Kasumi-1 (cell line): Measurements from ENCODE around the gene KIRREL3.

ENCODE experiments used
- DNase-seq, 2 experiments: peaks; one replicate each; lab custom pipeline; 2025; lab: John Stamatoyannopoulos, UW

The KIRREL3 gene

DNA sequence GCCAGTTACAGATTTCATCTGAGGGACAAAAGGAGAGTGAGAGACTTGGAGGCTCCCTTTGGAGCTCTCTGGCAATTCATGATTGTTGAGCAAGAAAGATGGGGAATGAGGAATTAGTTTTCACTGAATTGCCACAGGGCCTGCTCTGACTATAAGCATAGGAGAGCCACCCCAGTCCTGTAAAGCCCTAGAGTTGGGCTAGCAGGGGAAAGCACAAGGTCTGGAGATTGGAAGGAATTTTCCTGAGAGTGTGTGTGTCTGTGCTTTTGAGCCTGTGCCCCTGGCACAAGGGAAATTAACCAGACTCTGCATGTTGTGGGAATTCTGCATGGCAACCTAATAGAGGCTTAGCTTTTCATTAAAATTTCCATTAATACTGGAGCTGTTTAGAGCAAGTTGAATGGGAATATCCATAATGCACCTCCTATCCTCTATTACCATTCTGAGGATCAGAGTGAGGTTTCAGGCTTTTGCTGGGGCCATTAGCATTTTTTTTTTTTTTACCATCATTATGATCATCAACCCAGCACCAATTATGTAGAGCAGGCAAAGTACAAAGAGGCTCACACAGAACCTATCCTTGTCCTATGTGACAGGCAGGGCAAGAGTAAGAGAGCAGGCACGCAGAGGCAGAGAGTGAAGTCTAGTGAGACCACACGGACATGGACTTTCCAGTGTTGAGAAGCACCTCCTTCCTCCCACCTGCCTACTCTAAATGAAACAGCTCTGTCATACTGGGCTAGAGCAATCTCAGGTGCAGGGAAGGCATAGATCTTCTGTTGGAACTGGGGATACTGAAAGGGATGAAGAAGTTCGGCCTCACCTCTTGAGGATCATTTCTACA is 336.6 kb downstream of the KIRREL3 start:
- DNase-seq, result no peak

DNA sequence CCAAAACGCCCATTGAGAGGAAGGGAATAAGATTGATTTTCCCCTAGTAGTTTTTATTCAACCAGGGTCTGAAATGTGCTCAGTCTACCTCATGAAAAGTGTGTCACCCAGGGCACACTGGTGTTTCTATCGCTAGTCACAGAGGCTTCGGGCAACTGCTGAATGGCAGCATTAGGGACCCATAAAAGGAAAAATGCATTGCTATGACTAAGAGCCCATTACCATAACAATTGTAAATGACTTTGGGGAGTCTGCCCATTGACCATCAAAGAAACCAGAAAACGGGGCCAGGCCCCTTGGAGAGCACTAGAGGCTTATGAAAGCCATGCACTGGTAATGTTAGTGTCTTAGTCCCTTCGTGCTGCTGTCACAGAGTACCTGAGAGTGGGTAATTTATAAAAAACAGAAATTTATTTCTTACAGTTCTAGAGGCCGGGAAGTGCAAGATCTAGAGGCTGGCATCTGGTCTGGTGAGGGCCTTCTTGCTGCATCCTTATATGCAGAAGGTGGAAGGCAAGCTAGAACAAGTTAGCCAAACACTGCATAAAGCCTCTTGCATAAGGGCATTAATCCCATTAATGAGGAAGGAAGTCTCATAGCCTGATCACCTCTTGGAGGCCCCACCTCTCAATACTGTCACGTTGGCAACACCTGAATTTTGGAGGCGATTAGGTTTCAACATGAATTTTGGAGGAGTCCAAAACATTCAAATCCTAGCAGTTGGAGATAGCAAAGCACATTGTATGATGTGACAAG is 338.4 kb downstream of the KIRREL3 start:
- no peak for DNase-seq

DNA sequence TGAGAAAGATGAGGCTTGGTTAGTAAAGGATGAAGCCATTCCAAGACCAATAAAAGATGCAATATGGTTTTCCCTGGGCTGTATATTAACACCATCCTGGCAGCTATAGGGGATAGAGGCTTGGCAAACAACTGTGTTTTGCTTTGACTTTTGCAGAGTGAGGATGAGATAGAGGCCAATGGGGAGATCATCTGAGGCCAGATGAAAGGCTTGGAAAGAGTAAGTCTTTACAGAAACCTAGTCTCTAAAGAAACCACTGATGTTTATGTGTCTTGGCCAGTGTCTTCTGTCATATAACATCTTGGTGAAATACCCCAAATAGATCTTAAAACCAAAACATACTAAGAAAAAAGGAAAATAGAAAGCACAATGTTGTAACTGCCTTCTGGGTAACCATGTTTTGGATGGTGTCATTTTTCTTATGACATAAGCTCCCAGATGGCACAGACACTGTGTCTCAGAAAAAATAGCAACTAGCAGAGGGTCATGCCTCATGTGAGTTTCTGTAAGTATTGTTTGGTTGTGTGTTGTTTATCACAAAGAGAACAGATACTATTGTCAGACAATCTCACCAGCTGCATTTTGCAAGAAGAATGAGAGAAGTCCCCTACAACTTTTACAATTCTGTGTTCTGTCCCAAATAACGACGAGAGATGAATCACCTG is 339.7 kb downstream of the KIRREL3 start:
- DNase-seq, result no peak

DNA sequence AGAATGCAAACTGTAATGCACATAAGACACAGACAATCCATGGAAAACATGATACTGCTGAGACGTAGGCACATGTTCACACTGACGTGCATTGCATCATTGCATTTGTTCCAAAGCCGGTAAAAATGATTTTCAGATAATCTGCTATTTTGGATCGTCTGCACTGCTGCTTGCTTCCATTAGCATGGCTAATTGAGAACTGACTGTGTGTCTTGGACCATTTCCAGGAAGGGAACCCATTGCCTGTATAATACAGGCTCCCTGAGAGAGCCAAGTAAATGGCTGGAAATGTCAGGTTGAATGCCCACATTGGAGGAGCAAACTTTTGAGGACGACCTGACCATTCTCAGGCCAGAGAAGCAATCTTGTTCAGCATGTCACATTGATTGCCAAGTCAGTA is 340.2 kb downstream of the KIRREL3 start:
- no peak for DNase-seq

DNA sequence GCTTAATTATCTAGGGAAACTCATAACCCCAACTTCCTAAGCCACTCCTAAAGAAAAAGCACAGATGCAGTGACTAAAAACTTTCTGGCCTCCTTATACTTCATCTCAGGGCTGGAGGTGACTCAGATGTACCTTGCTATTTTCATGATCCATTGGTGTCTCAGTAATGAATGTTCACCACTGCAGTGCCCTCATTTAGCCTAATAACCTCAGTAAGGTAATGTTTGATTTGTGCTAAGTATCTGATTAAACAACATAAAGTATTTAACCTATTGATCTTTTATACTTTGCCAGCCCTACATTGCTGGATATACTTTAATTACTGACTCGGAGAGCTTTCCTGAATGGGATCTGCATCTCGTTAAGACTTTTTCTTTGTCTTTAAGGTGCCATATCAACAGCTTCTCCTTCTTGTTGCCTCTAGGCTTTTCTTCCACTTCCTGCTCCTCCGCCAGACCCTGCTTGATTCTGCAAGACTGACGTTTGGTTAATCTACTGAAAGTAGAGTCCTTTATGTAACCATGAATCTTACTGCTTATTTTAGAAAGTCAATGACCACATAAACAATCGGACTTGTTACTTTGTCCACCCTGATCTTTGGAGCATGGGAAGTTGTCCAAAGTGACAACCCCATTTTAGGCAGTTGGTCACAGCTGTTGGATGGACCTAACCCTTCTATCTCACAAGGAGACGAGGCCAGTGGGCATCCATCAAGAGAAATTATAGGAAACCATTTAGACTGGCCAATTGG is 342.1 kb downstream of the KIRREL3 start:
- no peak for DNase-seq

DNA sequence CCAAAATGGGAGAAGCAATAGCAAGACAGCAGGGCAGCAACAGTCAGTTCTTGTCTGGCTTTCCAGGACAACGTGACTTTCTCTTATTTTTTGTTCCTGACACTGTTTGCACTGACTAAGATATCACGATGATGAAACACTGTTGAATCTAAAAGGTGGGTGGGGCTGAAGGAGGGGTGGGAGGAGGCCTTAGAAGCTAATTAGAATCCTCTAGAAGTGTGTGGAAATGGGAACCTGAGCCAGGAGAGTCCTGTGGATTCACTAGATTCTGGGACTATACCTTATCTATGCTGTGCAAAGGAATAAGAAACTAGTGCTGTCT is 344.8 kb downstream of the KIRREL3 start:
- DNase-seq, result no peak

DNA sequence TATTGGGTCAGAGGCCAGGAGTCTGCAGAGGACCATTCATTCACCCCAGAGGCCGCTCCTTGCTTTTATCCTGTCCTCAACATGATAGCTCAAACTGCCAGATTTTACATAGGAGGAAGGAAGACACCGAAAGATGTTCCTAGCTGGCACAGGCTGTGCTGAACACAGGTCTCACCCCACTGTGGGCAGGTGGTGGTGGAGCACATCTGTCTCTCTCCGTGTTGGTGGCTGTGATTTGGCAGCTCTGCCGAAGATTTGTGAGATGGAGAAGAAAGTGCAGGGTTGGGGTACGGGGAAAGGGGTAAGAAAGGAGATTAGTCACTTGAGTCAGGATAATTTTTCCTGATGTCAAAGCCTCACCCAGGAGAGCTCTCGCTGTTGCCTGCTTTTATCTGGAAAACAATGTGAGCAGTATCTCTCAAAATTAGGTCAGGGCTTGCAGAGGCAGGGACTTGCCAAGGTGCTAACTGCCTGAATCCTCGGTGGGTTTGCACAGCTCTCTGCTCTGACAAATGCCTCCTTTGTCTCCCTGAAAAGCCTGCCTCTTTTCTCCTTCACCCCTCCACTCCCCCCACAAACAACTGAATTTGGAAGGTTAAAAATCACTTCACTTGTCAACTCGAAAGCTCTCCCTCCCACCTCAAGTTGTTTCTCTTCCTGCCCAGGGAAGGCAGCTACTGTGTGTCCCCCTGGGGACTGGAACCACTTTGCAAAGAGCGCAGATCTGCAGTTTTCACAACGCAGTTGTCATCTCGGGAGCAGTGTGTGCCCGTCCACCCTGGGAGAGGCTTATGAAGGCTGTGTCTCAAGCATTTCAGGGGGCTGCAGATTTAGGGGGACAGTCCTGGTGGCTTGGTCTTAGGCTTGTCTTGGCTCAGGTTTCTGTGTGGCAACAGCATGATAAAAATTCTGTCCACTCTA is 345.4 kb downstream of the KIRREL3 start:
- no peak for DNase-seq

DNA sequence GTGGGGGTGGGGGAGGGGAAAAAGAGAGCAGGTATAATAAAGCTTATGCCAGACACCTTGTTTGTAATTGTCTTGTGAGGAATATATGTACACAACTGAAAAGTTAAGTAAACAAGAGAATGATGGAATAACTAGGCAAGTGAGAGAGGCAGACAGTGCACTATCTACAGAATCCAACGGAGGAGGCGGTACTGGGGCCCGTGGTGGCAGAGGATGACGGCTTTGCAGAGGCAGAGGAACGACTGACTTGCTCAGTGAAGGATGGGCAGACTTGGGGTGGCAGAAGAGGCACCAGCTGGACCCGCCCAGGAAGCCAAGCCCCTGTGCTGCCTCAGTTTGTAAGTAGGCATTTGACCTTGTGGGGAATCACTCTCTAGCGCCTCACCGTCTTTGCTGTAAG is 347.5 kb downstream of the KIRREL3 start:
- no peak for DNase-seq

DNA sequence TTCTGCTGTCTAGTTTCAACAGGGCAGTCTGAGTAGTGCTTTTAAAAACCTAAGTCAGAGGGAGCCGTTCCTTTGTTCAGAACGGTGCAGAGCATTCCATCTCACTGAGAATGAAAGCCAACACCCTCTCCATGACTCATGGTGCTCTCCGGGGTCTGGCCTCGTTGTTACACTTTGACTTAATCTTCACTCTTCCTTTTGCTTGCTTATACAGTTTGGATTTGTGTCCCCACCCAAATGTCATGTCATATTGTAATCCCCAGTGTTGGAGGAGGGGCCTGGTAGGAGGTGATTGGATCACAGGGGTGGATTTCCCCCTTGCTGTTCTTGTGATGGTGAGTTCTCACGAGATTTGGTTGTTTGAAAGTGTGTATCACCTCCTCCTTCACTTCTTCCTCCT is 352.8 kb downstream of the KIRREL3 start:
- no peak for DNase-seq

DNA sequence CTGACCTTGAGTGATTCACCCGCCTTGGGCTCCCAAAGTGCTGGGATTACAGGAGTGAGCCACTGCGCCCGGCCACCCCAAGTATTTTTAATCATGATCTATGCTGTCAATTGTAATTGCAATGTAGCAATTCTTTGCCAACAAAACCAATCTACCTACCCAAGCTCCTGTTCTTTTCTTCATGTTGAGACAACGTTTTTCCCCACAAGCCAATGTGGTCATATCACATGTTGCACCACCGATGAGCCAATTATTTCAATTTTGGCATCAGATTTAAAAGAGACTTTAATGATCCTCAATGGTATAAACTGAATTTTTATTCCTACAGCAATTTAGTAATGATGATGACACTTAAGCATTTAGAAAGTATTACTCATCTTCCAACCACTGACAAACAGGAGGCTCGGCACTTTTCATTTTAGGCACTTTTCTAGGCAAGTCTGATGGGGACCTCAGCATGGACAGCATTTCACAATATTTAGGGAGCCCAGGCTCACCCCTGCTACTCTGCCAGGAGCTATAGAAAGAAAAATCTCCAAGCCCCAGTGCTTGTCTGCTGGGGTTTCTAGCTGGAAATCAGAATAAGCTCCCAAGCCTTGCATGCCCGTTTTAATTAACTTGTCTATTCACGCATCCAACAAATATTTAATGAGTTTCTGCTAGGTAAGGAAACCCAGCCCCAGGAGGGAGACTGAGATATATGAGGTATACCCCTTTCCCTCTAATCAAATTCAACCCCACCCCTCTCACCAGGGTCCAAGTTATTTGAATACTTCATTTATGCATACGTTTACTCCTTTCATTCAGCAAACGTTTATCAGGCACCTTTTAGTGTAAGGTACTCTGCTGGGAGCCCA is 353.6 kb downstream of the KIRREL3 start:
- no peak for DNase-seq

DNA sequence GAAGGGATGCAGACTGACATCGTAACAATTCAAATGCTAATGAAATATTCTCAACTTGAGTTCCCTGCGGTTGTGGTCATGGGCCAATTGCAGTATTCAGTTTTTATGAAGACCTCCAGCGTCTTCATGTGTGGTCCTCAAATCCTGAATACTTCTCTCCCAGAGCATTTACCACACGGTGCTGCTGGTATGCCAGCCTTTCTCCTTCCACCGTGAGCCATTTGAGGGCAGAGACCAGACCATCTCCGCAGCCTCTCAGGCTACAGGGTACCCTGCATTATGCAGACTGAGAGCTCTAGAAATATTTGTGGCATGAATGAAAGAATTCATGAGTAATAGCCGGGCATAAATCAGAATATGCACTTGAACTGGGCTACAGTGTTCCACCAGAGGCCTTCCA is 355.4 kb downstream of the KIRREL3 start:
- DNase-seq, result no peak

DNA sequence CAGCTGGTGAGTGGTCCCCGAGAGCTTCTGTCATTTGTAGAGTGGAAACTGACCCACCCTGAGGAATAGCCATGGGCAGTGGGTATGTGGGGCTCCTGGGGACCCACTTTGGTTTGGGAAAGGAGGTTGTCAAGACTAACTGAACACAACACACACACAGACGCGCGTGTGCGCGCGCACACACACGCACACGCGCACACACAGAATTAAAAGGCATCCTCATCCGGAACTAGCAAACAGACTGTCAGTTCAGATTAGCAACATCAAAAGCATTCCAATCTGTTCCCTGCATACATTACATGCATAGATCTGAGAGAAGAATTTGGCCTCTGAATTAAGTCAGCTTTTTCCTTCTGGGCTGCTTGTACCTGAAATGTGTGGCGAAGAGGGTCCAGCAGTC is 360.4 kb downstream of the KIRREL3 start:
- DNase-seq, result no peak

DNA sequence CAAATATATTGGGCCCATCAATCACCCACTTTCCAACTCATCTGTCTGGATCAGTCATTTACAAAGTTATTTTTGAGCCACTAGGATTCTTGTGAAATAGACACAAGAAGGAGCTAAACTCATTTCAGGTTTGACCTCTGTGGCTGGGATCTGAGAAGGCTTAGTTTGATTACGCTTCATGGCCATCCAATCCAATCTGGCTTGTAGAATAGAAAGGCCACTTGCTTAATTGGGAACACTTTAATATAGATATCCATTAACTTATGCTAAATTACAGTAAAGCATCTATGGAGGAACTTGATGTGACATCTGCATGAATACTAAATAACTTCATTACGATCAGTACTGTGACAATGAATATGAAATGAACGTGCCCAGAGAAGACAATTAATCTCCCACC is 360.9 kb downstream of the KIRREL3 start:
- DNase-seq, result no peak

DNA sequence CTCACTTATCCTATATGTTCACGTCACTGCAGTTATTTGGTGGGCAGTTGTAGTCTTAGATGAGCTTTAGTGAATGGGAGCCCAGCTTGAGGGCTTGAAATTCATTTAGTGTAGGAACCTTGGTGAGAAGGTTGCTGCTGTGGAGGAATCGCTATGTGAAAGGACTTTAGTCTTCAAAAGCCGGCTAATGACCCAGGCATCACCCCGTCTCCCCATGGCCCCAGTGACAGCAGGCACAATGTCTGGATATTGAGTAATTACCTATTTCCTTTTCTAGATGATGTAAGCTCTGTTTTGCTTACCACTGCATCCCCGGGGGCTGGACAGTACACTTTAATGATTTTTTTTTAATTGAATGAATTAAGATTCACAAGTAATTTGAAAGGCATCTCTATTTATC is 361.9 kb downstream of the KIRREL3 start:
- no peak for DNase-seq

DNA sequence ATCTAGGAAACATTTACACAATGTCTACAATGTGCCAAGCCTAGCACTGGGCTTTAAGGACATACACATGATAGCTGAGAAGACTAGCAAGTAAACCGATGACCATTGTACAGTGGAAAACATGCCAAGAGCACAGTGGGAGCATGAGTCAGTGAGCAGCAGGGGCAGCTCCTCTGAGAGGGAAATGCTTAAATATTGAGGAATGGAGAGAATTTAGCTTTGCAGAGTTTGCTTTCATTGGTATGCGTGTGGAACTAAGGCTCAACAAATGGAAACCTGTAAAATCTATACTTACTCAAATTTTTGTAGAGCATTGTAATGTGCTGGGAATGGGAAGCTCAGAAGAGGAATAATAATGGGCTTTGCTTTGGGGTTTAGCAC is 362.8 kb downstream of the KIRREL3 start:
- no peak for DNase-seq

DNA sequence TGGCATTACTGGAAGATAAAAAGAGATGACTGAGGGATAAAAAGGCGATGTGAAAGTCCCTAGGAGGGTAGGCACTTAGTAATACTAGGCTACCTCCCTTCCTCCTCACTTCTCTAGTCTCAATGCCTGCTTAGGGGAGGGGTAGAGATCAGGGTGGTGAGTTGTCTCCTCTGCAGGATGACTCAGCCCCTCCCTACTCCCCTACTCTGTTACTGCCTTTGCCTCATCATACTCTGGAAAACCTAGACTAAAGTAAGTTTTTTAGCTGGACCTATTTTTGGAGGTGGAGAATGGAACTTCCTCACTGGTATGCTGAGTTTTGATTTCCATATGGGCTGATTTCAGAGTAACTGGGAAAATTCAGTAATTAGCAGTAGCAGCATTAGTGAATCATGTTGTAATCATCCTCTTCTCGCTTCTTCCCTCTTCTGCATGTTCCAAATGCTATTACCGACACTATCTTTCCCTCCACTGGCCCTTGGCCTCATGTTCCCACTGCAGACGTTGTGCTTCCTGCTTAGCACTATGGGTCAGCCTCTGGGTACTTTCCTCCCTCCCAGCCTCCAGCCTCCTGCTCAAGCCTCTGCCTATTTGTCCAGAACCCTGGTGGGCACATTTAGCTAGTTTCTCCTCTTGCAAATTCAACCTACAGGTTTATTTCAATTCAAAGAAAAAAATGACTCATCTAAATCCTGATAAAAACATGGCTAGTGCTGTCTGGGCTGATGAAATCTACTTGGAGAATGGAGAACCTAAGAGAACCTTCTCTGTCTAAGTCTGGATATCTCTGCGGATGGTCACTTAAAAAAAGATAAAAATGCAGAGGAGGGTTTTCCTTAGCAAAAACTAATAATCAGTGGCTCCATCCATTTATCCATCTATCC is 363.4 kb downstream of the KIRREL3 start:
- DNase-seq, result no peak

DNA sequence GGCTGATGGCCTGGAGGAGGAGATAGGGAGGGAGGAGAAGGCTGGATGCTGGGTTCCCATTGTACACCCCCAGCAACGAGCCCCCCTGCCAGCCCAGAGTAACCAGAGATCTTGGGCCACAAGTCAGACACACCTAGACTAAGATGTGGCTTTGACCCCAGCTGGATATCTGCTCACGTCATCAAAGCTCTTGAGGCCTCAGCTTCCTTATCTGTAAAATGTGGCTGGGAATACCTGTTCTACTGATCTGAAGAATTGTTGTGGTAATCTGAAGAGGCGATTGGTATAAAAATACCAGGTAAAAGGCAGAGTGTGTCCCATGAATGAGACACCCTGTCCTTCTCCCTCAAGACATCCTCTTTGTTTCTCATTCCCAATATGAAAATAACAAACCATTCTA is 365.1 kb downstream of the KIRREL3 start:
- DNase-seq, result no peak

DNA sequence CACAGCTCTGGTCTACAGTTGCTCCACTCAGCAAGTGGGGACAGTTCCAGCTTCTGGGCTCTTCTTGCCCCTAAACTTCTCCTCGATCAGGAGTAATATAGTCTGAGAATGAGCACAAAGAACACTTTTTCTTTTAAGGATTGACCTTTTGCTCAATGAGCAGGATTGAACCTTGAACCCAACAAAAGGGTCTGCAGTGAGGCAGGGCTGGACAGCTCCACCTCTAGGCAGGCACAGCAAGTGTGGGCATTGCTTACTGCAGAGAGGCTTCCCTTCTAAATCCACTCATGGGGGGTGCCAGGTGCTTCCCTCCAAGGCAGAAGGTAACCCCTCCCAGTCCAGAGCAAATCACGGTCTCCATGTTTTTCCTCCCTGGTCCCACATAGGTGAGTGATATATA is 365.6 kb downstream of the KIRREL3 start:
- no peak for DNase-seq

DNA sequence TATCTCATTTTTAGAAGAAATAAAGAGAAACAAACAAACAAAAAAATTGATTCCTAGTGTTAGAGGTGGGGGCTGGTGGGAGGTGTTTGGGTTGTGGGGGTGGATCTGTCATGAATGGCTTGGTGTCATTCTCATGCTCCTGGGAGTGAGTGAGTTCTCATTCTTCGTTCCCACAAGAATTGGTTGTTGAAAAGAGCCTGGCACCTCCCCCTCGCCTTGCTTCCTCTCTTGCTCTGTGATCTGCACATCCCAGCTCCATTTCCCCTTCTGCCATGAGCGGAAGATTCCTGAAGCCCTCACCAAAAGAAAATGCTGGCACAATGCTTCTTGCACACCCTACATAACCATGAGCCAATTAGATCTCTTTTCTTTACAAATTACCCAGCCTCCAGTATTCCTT is 367.2 kb downstream of the KIRREL3 start:
- DNase-seq, result no peak
